GM12878 (cell line): ENCODE results near the gene FAM114A1. TPM values are rescaled to one million over a fixed set of nuclear protein-coding genes. Genes with fewer than 3 reads are reported as not detected.
A peak's percentile ranks its signal among the peaks of the same experiment; 100 is the strongest.

Experiments
- ATAC-seq: fragments of 200-7000 bp; cut with Tn5 transposase; 3 replicates; pipeline ENCODE4 v1.9.1; 2020; ENCODE audit warnings: mild to moderate bottlenecking, moderate library complexity
- BruUV-seq: library from RNA; stranded (reverse); fragments of 400-500 nt; replicated peaks from 2 replicates; lab custom pipeline; 2021; lab: Mats Ljungman, UMichigan
- CTCF ChIA-PET: fragments of 300-600 bp; sonication (Branson Sonifier 250); formaldehyde crosslinking; extraction: SDS; loops from one replicate; lab custom pipeline; 2021; ENCODE audit warnings: inconsistent platforms; lab: Yijun Ruan, JAX
- POLR2A ChIA-PET: fragments of 350-600 bp; formaldehyde crosslinking; extraction: SDS; loops from one replicate; lab custom pipeline; 2021; ENCODE audit warnings: inconsistent platforms; lab: Charles Lee
- RAD21 ChIA-PET: fragments of 300-600 bp; sonication (Branson Sonifier 250); formaldehyde crosslinking; loops from one replicate; lab custom pipeline; 2023; ENCODE audit warnings: antibody characterized with exemption; ENCODE audit not compliant: unreplicated experiment; lab: Charles Lee
- SMC1A ChIA-PET: fragments of 300-600 bp; sonication (Branson Sonifier 250); formaldehyde crosslinking; loops from one replicate; lab custom pipeline; 2023; ENCODE audit not compliant: unreplicated experiment, uncharacterized antibody; lab: Charles Lee
- DNase-seq: peaks from one replicate; pipeline ENCODE4 v3.0.0-alpha.2; 2011; ENCODE audit warnings: low read depth, low spot score
- FAIRE-seq: peaks from 3 replicates; lab custom pipeline; 2011; peaks lifted over from hg19 to GRCh38; lab: Jason Lieb, UNC
- H2AFZ ChIP-seq: 2 replicates; pipeline ENCODE4 v1.6.0; 2011; ENCODE audit warnings: low read depth, low read length, control low read depth; ENCODE audit not compliant: control insufficient read depth
- H3K27ac ChIP-seq: 2 replicates; pipeline ENCODE4 v1.5.1; 2011; ENCODE audit warnings: control low read depth; ENCODE audit not compliant: control insufficient read depth, insufficient read depth
- H3K27me3 ChIP-seq, 2 experiments: replicated peaks in 1 of 2; 2 replicates each; pipeline versions ENCODE4 v1.6.0 to v1.6.1; 2011; ENCODE audit warnings: low read length in 1 of 2; ENCODE audit not compliant: control insufficient read depth in 2 of 2, insufficient read depth in 2 of 2
- H3K36me3 ChIP-seq, 2 experiments: 2 replicates each; pipeline ENCODE4 v1.5.1; 2011; ENCODE audit warnings: low read length in 1 of 2; ENCODE audit not compliant: control insufficient read depth in 2 of 2, insufficient read depth in 2 of 2
- H3K4me1 ChIP-seq: 2 replicates; pipeline ENCODE4 v1.6.1; 2011; ENCODE audit warnings: mild to moderate bottlenecking, low read length, moderate library complexity, mixed read lengths; ENCODE audit not compliant: control insufficient read depth, insufficient read depth
- H3K4me2 ChIP-seq: 2 replicates; pipeline ENCODE4 v1.6.0; 2011; ENCODE audit warnings: control low read depth; ENCODE audit not compliant: control insufficient read depth, insufficient read depth
- H3K4me3 ChIP-seq: fragments of 200-600 bp; sonication (generic); 2 replicates; pipeline ENCODE4 v1.5.1; 2016
- H3K79me2 ChIP-seq: 2 replicates; pipeline ENCODE4 v1.6.0; 2011; ENCODE audit warnings: low read length; ENCODE audit not compliant: control insufficient read depth, insufficient read depth
- H3K9ac ChIP-seq: 2 replicates; pipeline ENCODE4 v1.8.0; 2011; ENCODE audit warnings: low read length, control low read depth, mixed read lengths; ENCODE audit not compliant: control insufficient read depth, insufficient read depth
- H3K9me3 ChIP-seq: replicated peaks from 3 replicates; pipeline ENCODE4 v1.5.1; 2011; ENCODE audit warnings: mild to moderate bottlenecking, low read length; ENCODE audit not compliant: control insufficient read depth, insufficient read depth
- H4K20me1 ChIP-seq: 2 replicates; pipeline ENCODE4 v1.6.0; 2011; ENCODE audit not compliant: control insufficient read depth, insufficient read depth
- BCLAF1 ChIP-seq: fragments of 450-650 bp; IDR thresholded peaks from 2 replicates; pipeline ENCODE4 v1.6.1; 2017; ENCODE audit warnings: antibody characterized with exemption, mild to moderate bottlenecking, moderate library complexity
- CBFB ChIP-seq: IDR thresholded peaks from 2 replicates; pipeline ENCODE4 v1.6.1; 2016; ENCODE audit warnings: antibody characterized with exemption, low read depth
- EP300 ChIP-seq, 2 experiments: fragments of 150-350 bp in 1 of 2; IDR thresholded peaks; 2 replicates each; pipeline ENCODE4 v1.6.1; 2011 to 2012; ENCODE audit warnings: low read depth in 2 of 2, low read length in 2 of 2, borderline replicate concordance in 1 of 2, improper control_type of control experiment in 1 of 2, inconsistent platforms in 1 of 2; ENCODE audit not compliant: control insufficient read depth in 1 of 2
- GATAD2B ChIP-seq: fragments of 450-650 bp; conservative IDR thresholded peaks from 2 replicates; pipeline ENCODE4 v1.6.1; 2017; ENCODE audit warnings: low read depth, mild to moderate bottlenecking, moderate library complexity
- IRF5 ChIP-seq: fragments of 450-650 bp; IDR thresholded peaks from 2 replicates; pipeline ENCODE4 v1.6.1; 2017; ENCODE audit warnings: borderline replicate concordance
- NFIC ChIP-seq: IDR thresholded peaks from 2 replicates; pipeline ENCODE4 v1.6.1; 2012; ENCODE audit warnings: low read depth, mild to moderate bottlenecking, inconsistent platforms, low read length, moderate library complexity
- POLR2AphosphoS5 ChIP-seq: IDR thresholded peaks from 2 replicates; pipeline ENCODE4 v1.6.1; 2011; ENCODE audit warnings: mild to moderate bottlenecking, low read length, inconsistent platforms
- POU2F2 ChIP-seq: IDR thresholded peaks from 3 replicates; pipeline ENCODE4 v1.6.1; 2011; ENCODE audit warnings: low read depth, mild to moderate bottlenecking, low read length, borderline replicate concordance
- RCOR1 ChIP-seq: conservative IDR thresholded peaks from 2 replicates; pipeline ENCODE4 v1.6.1; 2012; ENCODE audit warnings: low read depth, low read length, improper control_type of control experiment
- SIN3A ChIP-seq: IDR thresholded peaks from 2 replicates; pipeline ENCODE4 v1.6.1; 2012; ENCODE audit warnings: low read depth, low read length, improper control_type of control experiment
- SIX5 ChIP-seq: IDR thresholded peaks from 2 replicates; pipeline ENCODE4 v1.6.1; 2011; ENCODE audit warnings: mild to moderate bottlenecking, low read depth, low read length, moderate library complexity; ENCODE audit not compliant: severe bottlenecking
- SKIL ChIP-seq: fragments of 450-650 bp; IDR thresholded peaks from 2 replicates; pipeline ENCODE4 v1.6.1; 2017; ENCODE audit warnings: mild to moderate bottlenecking, low read depth, inconsistent platforms; ENCODE audit not compliant: poor library complexity, severe bottlenecking
- SMARCA5 ChIP-seq: fragments of 450-650 bp; IDR thresholded peaks from 2 replicates; pipeline ENCODE4 v1.6.1; 2017; ENCODE audit warnings: mild to moderate bottlenecking
- ZNF24 ChIP-seq: fragments of 450-650 bp; IDR thresholded peaks from 2 replicates; pipeline ENCODE4 v1.6.1; 2017; ENCODE audit warnings: antibody characterized with exemption, mild to moderate bottlenecking
- WGBS: methylation state at CpG from one replicate; pipeline ENCODE4 v1.1.6; 2016; ENCODE audit warnings: low lambda C conversion rate; ENCODE audit not compliant: insufficient replicate concordance, insufficient coverage; ENCODE audit errors: missing lambda C conversion rate; 5-methylcytosine and 5-hydroxymethylcytosine counted together
- in situ Hi-C: fragments of 300-500 bp; cut with MboI; formaldehyde crosslinking; loops from 9 replicates; pipeline ENCODE4 v1.14.3; 2018; ENCODE audit warnings: mixed read lengths
- intact Hi-C: fragments of 100-400 bp; cut with micrococcal nuclease; formaldehyde crosslinking; loops from one replicate; pipeline ENCODE4 v1.14.2; 2022; ENCODE audit not compliant: unreplicated experiment
- polyA plus RNA-seq, 11 experiments: library from polyadenylated mRNA; depleted of rRNA in 4 of 11; unstranded in 6 of 11; stranded (reverse) in 5 of 11; fragments of >200 nt; fragmentation: Nextera tagmentation in 4 of 11; fragmentation: Illumina TruSeq in 1 of 11; extraction: Ambion mirVana in 4 of 11; extraction: Trizol in 1 of 11; gene quantifications; 1 replicate in 1 of 11; 2 replicates in 10 of 11; pipeline versions ENCODE4 v1.2.1 to v1.2.3, GENCODE V29; 2011 to 2016; ENCODE audit warnings: inconsistent platforms in 2 of 11, missing spikeins in 2 of 11, low read depth in 1 of 11
- total RNA-seq, 4 experiments: library from RNA; depleted of rRNA in 3 of 4; stranded (reverse); fragments of >200 nt in 3 of 4; fragmentation: Illumina TruSeq in 1 of 4; extraction: Trizol in 1 of 4; gene quantifications; 2 replicates each; pipeline versions ENCODE4 v1.2.1 to v1.2.3, GENCODE V29; 2013 to 2021

Gene FAM114A1
- total and polyA plus RNA-seq, 10 of the 15 experiments (the other 5 are each of a cell fraction or from before 2014, with no cell fraction given), result 1.3 to 6.2 (median 3.9) TPM

GRCh38 chr4:38935391-38936073 lies 67.9 kb downstream of the FAM114A1 start (continued):
- TF ChIP-seq EP300 (IDR thresholded peaks at IDR 0.05; ENCODE audit: borderline replicate concordance in 1 of 2, control insufficient read depth in 1 of 2, low read depth in 2 of 2, low read length in 2 of 2) (no peak), POU2F2 (no peak), IRF5 (no peak), RCOR1 (no peak), BCLAF1 (no peak), NFIC (no peak)

GRCh38 chr4:38939165-38939564 lies 71.6 kb downstream of the FAM114A1 start:
- peaks cover 20% of the 10 kb centered on the region for H3K4me1 ChIP-seq
- DNase-seq (peak; percentile 68), FAIRE-seq (no peak), ATAC-seq (peak; percentile 95)
- H3K27me3 ChIP-seq, result no peaks in the 10 kb centered on the region
- in situ Hi-C loops (no loop called here), intact Hi-C loops (loop anchor here (5.0 kb wide), 2 partner anchors 43 to 93 kb away; partner anchors contain the start of gene TMEM156)
- H3K4me3 ChIP-seq, result no peak overlapping the region
- ChIA-PET POLR2A (interaction anchor here (0.7 kb wide), 2 partner anchors 37 to 104 kb away, joined by 3 to 4 read pairs; no protein-coding TSS in a partner anchor), SMC1A (interaction anchor here (0.6 kb wide), 1 partner anchor 45 kb away, joined by 3 read pairs; no protein-coding TSS in a partner anchor), RAD21 (no interaction called here), CTCF (no interaction called here)
- H3K27ac ChIP-seq, result no peak overlapping the region; the same call in 1 of the 2 replicates
- no peaks in the 10 kb centered on the region for H3K9me3 ChIP-seq
- no peaks in the 10 kb centered on the region for H3K36me3 ChIP-seq
- BruUV-seq, result no TSS peak
- H3K79me2 ChIP-seq, result no peaks in the 10 kb centered on the region
- no peak overlapping the region; the same call in 1 of the 2 replicates for H3K4me2 ChIP-seq
- no peaks in the 10 kb centered on the region for H4K20me1 ChIP-seq
- H2AFZ ChIP-seq, result no peak overlapping the region
- 0% methylated on average over 1 of the region's 1 CpG for WGBS
- H3K9ac ChIP-seq, result no peak overlapping the region
- TF ChIP-seq ZNF24, result peak; percentile 9; the same call in 1 of the 2 replicates
- TF ChIP-seq POLR2AphosphoS5, result no peak
- TF ChIP-seq SIX5, result no peak
- no peak for TF ChIP-seq SIN3A
- TF ChIP-seq SMARCA5, result no peak
- TF ChIP-seq GATAD2B, result no peak
- peak; percentile 76 for TF ChIP-seq CBFB
- TF ChIP-seq SKIL, result peak; percentile 78
